ENCODE data around the gene CEBPA.

The CEBPA gene

DNA sequence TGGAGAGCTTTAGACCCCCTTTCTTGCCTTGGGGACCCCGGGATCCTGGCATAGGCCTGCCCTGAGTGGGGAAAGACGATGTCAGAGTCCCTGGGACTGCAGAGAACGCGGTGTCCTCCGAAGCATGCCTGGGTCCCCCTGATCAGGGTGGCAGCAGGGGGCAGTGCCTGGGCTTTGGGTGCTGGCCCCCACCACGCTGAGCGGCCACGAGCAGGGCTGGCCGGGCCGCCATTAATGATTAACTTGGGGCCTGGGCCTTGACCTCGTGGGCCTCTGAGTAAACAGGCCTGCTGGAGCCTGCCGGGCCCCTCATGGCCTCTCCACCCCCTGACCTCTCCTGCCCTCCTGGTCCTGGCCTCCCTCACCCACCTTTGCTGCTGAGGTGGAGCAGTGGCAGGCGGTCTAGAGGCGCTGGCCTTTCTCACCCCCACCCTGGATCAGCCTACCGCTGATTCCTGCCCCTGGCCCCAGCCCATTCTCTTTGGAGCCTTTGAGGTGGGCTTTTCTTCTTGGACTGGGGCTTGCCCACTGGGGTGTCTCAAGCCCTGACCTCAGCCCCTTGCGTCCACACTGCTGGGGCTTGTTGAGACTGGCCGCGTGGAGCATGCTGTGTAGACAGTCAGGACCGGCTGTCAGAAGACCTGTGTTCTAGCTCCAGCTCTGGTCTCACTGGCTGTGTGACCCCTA is 26.3 kb downstream of the CEBPA start:
- TF ChIP-seq POLR2A (IDR thresholded peaks at IDR 0.05; ENCODE audit: extremely low read depth, insufficient read length): no peak
- no peak overlapping the region for H3K4me3 ChIP-seq (ENCODE audit: low read depth, low read length)
- no peak for DNase-seq (ENCODE audit: low read depth)

GRCh38 chr19:33275559-33275932 is 26.8 kb downstream of the CEBPA start:
- no peak for DNase-seq (ENCODE audit: low read depth)
- TF ChIP-seq POLR2A (IDR thresholded peaks at IDR 0.05; ENCODE audit: extremely low read depth, insufficient read length) (no peak), CTCF (IDR thresholded peaks at IDR 0.05; ENCODE audit: low read depth, low read length) (no peak), MYC (IDR thresholded peaks at IDR 0.05; ENCODE audit: low read depth, low read length) (no peak)
- TF ChIP-seq, protein P1, sequence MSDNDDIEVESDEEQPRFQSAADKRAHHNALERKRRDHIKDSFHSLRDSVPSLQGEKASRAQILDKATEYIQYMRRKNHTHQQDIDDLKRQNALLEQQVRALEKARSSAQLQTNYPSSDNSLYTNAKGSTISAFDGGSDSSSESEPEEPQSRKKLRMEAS (IDR thresholded peaks at IDR 0.05; ENCODE audit: low read depth, low read length): no peak

GRCh38 chr19:33274663-33275558 is 27.4 kb downstream of the CEBPA start:
- no peak for TF ChIP-seq POLR2A (IDR thresholded peaks at IDR 0.05; ENCODE audit: extremely low read depth, insufficient read length)
- no peak for TF ChIP-seq MYC (IDR thresholded peaks at IDR 0.05; ENCODE audit: low read depth, low read length)
- no peak for TF ChIP-seq CTCF (IDR thresholded peaks at IDR 0.05; ENCODE audit: low read depth, low read length)
- TF ChIP-seq, protein P1 (IDR thresholded peaks at IDR 0.05; ENCODE audit: low read depth, low read length): no peak
- no peak overlapping the region for H3K4me3 ChIP-seq (ENCODE audit: low read depth, low read length)
- no peak for DNase-seq (ENCODE audit: low read depth)

More at GRCh38 chr19:33275559-33275932, 26.8 kb downstream of the CEBPA start:
- H3K4me3 ChIP-seq (ENCODE audit: low read depth, low read length): no peak overlapping the region

- peak; percentile 85 for DNase-seq (ENCODE audit: low read depth)
- peak overlapping the region; percentile 17 for H3K4me3 ChIP-seq (ENCODE audit: low read depth, low read length)
- TF ChIP-seq, protein P1 (IDR thresholded peaks at IDR 0.05; ENCODE audit: low read depth, low read length): peak; percentile 73
- no peak for TF ChIP-seq CTCF (IDR thresholded peaks at IDR 0.05; ENCODE audit: low read depth, low read length)
Observed at GRCh38 chr19:33273881-33274662, 28.3 kb downstream of the CEBPA start.

GRCh38 chr19:33273065-33273736 is 29.1 kb downstream of the CEBPA start:
- TF ChIP-seq POLR2A (IDR thresholded peaks at IDR 0.05; ENCODE audit: extremely low read depth, insufficient read length) (no peak), MYC (IDR thresholded peaks at IDR 0.05; ENCODE audit: low read depth, low read length) (peak; percentile 39), CTCF (IDR thresholded peaks at IDR 0.05; ENCODE audit: low read depth, low read length) (no peak)
- TF ChIP-seq, protein P1 (IDR thresholded peaks at IDR 0.05; ENCODE audit: low read depth, low read length): peak; percentile 83
- peak; percentile 82 for DNase-seq (ENCODE audit: low read depth)
- no peak overlapping the region for H3K4me3 ChIP-seq (ENCODE audit: low read depth, low read length)

Data from NB4 (cell line).